ENCODE measurements around the gene CXCL14. TPM values are rescaled to one million over a fixed set of nuclear protein-coding genes. Genes with fewer than 3 reads are reported as not detected.

CXCL14 gene
- total and polyA plus RNA-seq, 2 of the 13 experiments (the other 11 are each of a cell fraction or from before 2014, with no cell fraction given), result not detected

DNA sequence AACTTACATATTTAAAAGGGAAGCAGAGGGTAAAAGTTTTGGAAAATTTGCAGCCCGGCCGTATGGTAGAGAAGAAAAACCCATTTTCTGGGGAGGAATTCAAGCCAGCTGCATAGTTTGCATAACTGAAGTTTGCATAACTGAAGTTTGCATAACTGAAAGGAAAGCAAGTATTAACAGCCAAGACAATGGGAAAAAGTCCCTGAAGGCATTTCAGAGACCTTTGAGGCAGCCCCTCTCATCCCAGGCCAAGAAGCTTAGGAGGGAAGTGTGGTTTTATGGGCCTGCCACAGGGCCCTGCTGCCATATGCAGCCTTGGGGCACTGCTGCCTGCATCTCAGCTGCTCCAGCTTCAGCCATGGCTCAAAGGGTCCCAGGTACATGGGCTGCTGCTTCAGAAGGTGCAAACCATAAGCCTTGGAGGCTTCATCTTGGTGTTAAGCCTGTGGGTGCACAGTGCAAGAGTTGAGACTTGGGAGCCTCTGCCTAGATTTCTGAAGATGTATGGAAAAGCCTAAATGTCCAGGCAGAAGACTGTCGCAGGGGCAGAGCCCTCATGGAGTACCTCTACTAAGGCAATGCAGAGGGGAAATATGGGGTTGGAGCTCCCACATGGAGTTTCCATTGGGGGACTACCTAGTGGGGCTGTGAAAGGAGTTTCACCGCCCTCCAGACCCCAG lies 36.9 kb upstream of the CXCL14 start (continued):
- TF ChIP-seq, protein P1, sequence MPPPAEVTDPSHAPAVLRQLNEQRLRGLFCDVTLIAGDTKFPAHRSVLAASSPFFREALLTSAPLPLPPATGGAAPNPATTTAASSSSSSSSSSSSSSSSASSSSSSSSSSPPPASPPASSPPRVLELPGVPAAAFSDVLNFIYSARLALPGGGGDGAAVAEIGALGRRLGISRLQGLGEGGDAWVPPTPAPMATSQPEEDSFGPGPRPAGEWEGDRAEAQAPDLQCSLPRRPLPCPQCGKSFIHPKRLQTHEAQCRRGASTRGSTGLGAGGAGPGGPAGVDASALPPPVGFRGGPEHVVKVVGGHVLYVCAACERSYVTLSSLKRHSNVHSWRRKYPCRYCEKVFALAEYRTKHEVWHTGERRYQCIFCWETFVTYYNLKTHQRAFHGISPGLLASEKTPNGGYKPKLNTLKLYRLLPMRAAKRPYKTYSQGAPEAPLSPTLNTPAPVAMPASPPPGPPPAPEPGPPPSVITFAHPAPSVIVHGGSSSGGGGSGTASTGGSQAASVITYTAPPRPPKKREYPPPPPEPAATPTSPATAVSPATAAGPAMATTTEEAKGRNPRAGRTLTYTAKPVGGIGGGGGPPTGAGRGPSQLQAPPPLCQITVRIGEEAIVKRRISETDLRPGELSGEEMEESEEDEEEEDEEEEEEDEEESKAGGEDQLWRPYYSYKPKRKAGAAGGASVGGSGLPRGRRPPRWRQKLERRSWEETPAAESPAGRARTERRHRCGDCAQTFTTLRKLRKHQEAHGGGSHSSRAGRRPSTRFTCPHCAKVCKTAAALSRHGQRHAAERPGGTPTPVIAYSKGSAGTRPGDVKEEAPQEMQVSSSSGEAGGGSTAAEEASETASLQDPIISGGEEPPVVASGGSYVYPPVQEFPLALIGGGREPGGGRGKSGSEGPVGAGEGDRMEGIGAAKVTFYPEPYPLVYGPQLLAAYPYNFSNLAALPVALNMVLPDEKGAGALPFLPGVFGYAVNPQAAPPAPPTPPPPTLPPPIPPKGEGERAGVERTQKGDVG (CRISPR knock-in tag; IDR thresholded peaks at IDR 0.05; ENCODE audit: borderline replicate concordance), result no peak
- TF ChIP-seq ZNF687 (CRISPR knock-in tag; IDR thresholded peaks at IDR 0.05) (no peak), PRMT3 (CRISPR knock-in tag; IDR thresholded peaks at IDR 0.05; ENCODE audit: borderline replicate concordance, low read depth) (no peak), KLF12 (CRISPR knock-in tag; IDR thresholded peaks at IDR 0.05; ENCODE audit: borderline replicate concordance) (no peak), ZNF562 (CRISPR knock-in tag; IDR thresholded peaks at IDR 0.05; ENCODE audit: borderline replicate concordance) (no peak), GZF1 (CRISPR knock-in tag; IDR thresholded peaks at IDR 0.05) (no peak), ARID2 (CRISPR knock-in tag; IDR thresholded peaks at IDR 0.05; ENCODE audit: borderline replicate concordance) (no peak)

All from HepG2 (cell line).